ENCODE results near the gene ZBTB20.

The ZBTB20 gene

GRCh38 chr3:114718898-114719210, 428.2 kb downstream of the ZBTB20 start:
- DNase-seq (ENCODE audit: extremely low read depth, low read depth): no peak
- TF ChIP-seq, protein P1, sequence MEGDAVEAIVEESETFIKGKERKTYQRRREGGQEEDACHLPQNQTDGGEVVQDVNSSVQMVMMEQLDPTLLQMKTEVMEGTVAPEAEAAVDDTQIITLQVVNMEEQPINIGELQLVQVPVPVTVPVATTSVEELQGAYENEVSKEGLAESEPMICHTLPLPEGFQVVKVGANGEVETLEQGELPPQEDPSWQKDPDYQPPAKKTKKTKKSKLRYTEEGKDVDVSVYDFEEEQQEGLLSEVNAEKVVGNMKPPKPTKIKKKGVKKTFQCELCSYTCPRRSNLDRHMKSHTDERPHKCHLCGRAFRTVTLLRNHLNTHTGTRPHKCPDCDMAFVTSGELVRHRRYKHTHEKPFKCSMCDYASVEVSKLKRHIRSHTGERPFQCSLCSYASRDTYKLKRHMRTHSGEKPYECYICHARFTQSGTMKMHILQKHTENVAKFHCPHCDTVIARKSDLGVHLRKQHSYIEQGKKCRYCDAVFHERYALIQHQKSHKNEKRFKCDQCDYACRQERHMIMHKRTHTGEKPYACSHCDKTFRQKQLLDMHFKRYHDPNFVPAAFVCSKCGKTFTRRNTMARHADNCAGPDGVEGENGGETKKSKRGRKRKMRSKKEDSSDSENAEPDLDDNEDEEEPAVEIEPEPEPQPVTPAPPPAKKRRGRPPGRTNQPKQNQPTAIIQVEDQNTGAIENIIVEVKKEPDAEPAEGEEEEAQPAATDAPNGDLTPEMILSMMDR (IDR thresholded peaks at IDR 0.05; ENCODE audit: low read depth, low read length, missing control alignments): no peak
- no peak overlapping the region for H3K4me3 ChIP-seq (replicated peaks; ENCODE audit: low read depth, low read length)

- DNase-seq (ENCODE audit: extremely low read depth, low read depth): no peak
- H3K4me3 ChIP-seq (replicated peaks; ENCODE audit: low read depth, low read length): no peak overlapping the region
- TF ChIP-seq, protein P1 (IDR thresholded peaks at IDR 0.05; ENCODE audit: low read depth, low read length, missing control alignments): no peak
Observed at GRCh38 chr3:114718071-114718897, 428.8 kb downstream of the ZBTB20 start.

DNA sequence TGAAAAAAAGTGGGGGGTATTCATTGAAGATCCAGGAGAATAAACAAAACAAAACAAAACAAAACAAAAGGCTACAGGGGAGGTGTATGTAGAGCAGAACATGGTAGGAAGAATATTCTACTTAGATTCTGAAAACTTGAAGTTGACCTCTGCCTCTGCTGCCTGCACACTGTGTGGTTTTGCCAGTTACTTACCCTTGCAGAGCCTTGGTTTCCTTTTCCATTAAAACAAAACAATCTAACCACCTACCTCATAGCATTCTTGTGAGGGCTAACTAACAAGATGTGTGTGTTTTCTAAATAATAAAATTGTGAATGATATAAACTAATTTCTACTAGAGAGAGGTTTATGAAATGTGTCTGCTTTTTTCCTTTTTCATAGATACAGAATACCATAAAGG, 430.2 kb downstream of the ZBTB20 start:
- no peak overlapping the region for H3K4me3 ChIP-seq (replicated peaks; ENCODE audit: low read depth, low read length)
- TF ChIP-seq, protein P1 (IDR thresholded peaks at IDR 0.05; ENCODE audit: low read depth, low read length, missing control alignments): no peak
- no peak for DNase-seq (ENCODE audit: extremely low read depth, low read depth)

GRCh38 chr3:114716126-114716525, 431.0 kb downstream of the ZBTB20 start:
- TF ChIP-seq, protein P1 (IDR thresholded peaks at IDR 0.05; ENCODE audit: low read depth, low read length, missing control alignments): no peak
- no peak for DNase-seq (ENCODE audit: extremely low read depth, low read depth)
- no peak overlapping the region for H3K4me3 ChIP-seq (replicated peaks; ENCODE audit: low read depth, low read length)

- DNase-seq (ENCODE audit: extremely low read depth, low read depth): no peak
- no peak overlapping the region for H3K4me3 ChIP-seq (replicated peaks; ENCODE audit: low read depth, low read length)
- TF ChIP-seq, protein P1 (IDR thresholded peaks at IDR 0.05; ENCODE audit: low read depth, low read length, missing control alignments): no peak
Observed at GRCh38 chr3:114714957-114715460, 432.1 kb downstream of the ZBTB20 start.

GRCh38 chr3:114714237-114714636, 432.9 kb downstream of the ZBTB20 start:
- peak; percentile 10 for DNase-seq (ENCODE audit: extremely low read depth, low read depth)
- no peak overlapping the region for H3K4me3 ChIP-seq (replicated peaks; ENCODE audit: low read depth, low read length)
- TF ChIP-seq, protein P1 (IDR thresholded peaks at IDR 0.05; ENCODE audit: low read depth, low read length, missing control alignments): no peak

All from HFF-Myc (cell line).